GM23248 (cell line): Measurements from ENCODE around the gene ZBTB4.

Experiments
- EZH2 ChIP-seq: fragments of 200-600 bp; sonication (generic); IDR thresholded peaks from 2 replicates; pipeline ENCODE4 v1.6.1; 2018; ENCODE audit warnings: antibody characterized with exemption, mild to moderate bottlenecking; ENCODE audit not compliant: insufficient read depth, poor library complexity, severe bottlenecking
- EZH2phosphoT487 ChIP-seq: fragments of 200-600 bp; sonication (generic); IDR thresholded peaks from 2 replicates; pipeline ENCODE4 v1.6.1; 2018; ENCODE audit warnings: antibody characterized with exemption, moderate library complexity, mild to moderate bottlenecking, low read depth; ENCODE audit not compliant: insufficient read depth

DNA sequence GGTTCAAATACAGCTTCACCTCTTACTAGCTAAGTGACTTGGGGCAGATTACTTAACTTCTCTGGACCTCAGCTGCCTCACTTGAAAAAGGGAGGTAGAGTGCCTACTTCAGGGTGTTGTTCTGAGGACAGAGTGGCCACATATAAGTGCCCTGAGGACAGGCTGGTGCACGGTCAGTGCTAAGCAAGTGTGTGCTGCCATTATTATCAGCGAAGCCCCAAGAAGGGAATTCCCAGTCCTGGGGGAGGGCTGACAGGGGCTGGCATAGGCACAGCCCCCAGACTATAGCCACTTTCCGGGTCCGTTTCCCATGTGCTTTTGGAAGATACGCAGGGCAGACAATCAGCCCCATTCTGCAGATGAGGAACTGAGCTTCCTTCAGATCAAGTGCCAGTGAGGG is 2.5 kb downstream of the ZBTB4 start:
- no peak for TF ChIP-seq EZH2
- no peak for TF ChIP-seq EZH2phosphoT487
